ENCODE measurements around the gene AFAP1.

DNA sequence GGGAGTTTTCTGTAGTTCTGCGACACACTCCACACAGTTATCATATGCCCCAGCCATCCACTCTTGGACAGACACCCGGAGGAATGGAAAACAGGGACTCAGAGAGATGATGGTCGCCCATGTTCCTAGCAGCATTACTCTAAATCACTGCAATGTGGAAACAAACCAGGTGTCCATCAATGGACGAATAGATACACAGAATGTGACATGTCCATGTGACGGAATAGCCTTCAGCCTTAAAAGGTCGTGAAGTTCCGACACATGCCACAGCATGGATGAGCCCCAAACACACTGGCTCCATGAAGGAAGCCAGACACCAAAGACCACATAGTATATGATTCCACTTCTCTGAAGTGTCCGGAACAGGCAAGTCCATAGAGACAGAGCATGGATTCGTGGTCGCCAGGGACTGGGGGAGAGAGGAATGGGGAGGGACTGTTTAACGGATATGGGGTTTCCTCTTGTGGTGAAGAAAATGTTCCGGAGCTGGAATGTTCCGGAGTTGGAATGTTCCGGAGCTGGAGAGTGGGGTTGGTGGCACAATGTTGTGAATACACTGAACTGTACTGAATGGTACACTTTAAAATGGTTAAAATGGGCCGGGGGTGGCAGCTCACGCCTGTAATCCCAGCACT, 28.7 kb upstream of the AFAP1 start:
- TF ChIP-seq, protein P1, sequence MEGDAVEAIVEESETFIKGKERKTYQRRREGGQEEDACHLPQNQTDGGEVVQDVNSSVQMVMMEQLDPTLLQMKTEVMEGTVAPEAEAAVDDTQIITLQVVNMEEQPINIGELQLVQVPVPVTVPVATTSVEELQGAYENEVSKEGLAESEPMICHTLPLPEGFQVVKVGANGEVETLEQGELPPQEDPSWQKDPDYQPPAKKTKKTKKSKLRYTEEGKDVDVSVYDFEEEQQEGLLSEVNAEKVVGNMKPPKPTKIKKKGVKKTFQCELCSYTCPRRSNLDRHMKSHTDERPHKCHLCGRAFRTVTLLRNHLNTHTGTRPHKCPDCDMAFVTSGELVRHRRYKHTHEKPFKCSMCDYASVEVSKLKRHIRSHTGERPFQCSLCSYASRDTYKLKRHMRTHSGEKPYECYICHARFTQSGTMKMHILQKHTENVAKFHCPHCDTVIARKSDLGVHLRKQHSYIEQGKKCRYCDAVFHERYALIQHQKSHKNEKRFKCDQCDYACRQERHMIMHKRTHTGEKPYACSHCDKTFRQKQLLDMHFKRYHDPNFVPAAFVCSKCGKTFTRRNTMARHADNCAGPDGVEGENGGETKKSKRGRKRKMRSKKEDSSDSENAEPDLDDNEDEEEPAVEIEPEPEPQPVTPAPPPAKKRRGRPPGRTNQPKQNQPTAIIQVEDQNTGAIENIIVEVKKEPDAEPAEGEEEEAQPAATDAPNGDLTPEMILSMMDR (IDR thresholded peaks at IDR 0.05) = no peak
- TF ChIP-seq ZFX (IDR thresholded peaks at IDR 0.05; ENCODE audit: borderline replicate concordance) = no peak
